Coronary artery (tissue), 2 donors: Measurements from ENCODE around the gene COPZ1.
"Not testable (repeated sequence)": the region's sequence is repeated elsewhere in the genome, so short reads cannot be mapped to it uniquely, and the experiment has no call there.

Source experiments
- DNase-seq: peaks from one replicate; pipeline ENCODE4 v3.0.0-alpha.2; 2017; ENCODE audit warnings: low spot score
- H3K27ac ChIP-seq, 2 donors: fragments of 200-600 bp; sonication (generic); one replicate each; pipeline ENCODE4 v1.5.1; 2016 to 2019
- H3K4me3 ChIP-seq: fragments of 200-600 bp; sonication (generic); 2 replicates; pipeline ENCODE4 v1.5.1; 2016; ENCODE audit warnings: mild to moderate bottlenecking, moderate library complexity
- CTCF ChIP-seq: fragments of 200-600 bp; sonication (generic); IDR thresholded peaks from one replicate; pipeline ENCODE4 v1.5.1; 2019; ENCODE audit warnings: antibody characterized with exemption

COPZ1 gene

DNA sequence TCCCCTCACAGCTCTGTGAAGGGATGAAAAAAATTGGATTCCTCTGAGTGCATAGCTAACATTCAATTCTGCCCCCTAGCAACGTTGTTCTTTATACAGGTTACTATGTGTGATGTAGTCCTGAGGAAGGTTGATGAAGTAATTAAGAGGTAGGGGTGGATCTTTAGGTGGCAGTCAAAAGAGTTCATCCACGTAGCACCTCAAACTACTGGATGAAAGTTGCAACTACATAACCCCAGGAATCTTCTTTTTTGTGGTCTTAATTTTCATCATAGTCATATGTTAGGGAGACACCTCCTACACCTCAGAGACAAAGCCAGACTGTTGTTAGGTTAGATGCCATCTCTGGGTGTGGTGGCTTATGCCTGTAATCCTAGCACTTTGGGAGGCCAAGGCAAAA lies 13.9 kb upstream of the COPZ1 start:
- no peak for DNase-seq
- TF ChIP-seq CTCF = no peak
- Histone ChIP-seq H3K4me3 (no peak overlapping the region), H3K27ac (no peak overlapping the region)

DNA sequence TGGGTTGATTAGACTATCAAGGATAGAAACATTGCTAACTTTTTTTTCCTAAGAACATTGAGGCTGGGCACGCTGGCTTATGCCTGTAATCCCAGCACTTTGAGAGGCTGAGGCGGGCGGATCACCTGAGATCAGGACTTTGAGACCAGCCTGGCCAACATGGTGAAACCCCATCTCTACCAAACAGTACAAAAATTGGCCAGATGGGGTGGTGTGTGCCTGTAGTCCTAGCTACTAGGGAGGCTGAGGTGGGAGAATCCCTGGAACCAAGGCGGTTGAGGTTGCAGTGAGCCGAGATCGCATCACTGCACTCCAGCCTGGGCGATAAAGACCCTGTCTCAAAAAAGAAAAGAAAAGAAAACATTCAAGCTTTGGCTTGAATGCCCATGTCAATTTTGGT lies 12.6 kb upstream of the COPZ1 start:
- H3K27ac ChIP-seq, H3K4me3 ChIP-seq, DNase-seq: not testable (repeated sequence)

DNA sequence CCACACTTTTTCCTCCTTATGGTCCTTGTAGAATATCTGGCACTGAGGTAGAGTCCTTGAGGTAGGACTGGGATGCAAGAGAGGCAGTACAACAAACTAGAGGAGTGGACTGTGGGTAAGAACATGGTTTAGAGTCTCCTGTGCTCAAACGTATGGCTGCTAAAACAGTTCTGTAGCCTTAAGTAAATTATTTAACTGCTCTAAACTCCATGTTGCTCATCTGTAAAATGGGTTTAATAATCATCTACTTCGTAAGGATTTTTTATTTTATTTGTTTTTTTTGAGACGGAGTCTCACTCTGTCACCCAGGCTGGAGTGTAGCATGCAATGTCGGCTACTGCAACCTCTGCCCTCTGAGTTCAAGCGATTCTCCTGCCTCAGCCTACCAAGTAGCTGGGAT lies 3.6 kb upstream of the COPZ1 start:
- no peak overlapping the region for H3K27ac ChIP-seq
- no peak for DNase-seq
- no peak for TF ChIP-seq CTCF
- H3K4me3 ChIP-seq = no peak overlapping the region

GRCh38 chr12:54325442-54326109 lies 645 bp downstream of the COPZ1 start:
- DNase-seq = not testable (repeated sequence)
- peak overlapping the region; percentile 91 for H3K4me3 ChIP-seq
- H3K27ac ChIP-seq = peak overlapping the region; percentile 70 to 88

GRCh38 chr12:54328595-54329337 lies 3.8 kb downstream of the COPZ1 start:
- TF ChIP-seq CTCF = no peak
- no peak for DNase-seq
- no peak overlapping the region for H3K4me3 ChIP-seq
- H3K27ac ChIP-seq = no peak overlapping the region

DNA sequence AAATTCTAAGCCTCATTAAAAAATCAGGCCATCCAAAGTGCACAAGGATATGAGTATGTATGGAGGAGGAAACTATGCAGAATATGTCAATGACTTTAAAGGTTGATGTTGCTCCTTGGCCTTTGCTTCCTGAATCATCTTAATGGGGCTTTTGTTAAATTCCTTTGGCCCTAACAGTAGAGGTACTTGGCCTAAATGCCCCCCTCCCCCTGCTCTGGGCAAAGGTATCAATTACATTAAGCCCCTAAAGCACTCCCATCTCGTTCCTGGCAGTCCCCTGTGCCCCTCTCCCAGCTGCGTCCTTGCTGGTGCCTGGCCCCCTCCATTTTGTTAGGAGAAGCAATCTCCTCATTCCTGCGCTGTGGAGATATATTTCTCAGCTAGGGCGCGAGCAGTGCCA lies 4.8 kb downstream of the COPZ1 start:
- Histone ChIP-seq H3K27ac (no peak overlapping the region), H3K4me3 (no peak overlapping the region)
- DNase-seq = no peak
- no peak for TF ChIP-seq CTCF

DNA sequence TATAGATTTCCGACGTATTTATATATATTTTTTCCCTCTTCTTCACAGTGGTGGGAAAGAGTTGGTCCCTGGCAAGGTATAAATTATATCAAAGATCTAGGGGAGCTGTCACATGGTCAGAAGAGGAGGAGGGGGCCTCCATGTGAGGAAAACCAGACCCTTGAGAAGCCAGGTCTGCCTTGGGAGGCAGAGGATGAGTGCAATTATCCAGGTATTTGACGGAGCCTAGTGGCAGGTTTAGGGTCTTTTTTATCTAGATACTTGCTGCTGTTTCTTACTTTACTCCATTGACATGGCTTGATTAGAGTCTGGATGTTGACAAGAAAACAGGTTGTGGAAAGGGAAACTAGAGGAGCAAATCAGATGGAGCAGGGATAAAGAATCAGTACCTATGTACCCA lies 5.5 kb downstream of the COPZ1 start:
- no peak for TF ChIP-seq CTCF
- no peak for DNase-seq
- Histone ChIP-seq H3K4me3 (no peak overlapping the region), H3K27ac (no peak overlapping the region)

DNA sequence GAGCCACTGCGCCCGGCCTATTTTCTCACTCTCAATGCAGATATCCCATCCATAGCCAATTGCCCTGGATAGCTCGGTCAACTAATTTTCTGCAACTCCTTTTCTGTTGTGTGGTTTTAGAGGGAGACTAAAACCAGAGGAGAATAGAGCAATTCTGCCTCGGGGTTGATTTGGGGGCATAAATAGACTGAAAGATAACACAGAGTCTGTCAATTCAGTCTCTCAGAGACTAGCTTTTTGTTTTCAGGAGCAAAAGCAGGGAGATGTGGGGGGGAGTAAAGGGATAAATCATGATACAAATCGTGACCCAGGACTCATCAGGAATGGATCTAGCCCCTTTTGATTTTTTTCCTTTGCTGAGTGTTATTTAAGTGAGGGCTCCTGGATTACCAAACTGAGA lies 6.5 kb downstream of the COPZ1 start:
- H3K4me3 ChIP-seq = no peak overlapping the region
- no peak for DNase-seq
- H3K27ac ChIP-seq = no peak overlapping the region
- TF ChIP-seq CTCF = no peak
